Caco-2 (cell line): Measurements from ENCODE around the gene BAG3. TPM values are rescaled to one million over a fixed set of nuclear protein-coding genes. Genes with fewer than 3 reads are reported as not detected.

Source experiments
- BruUV-seq: library from RNA; stranded (reverse); fragments of 400-500 nt; replicated peaks from 2 replicates; lab custom pipeline; 2021; lab: Mats Ljungman, UMichigan
- CTCF ChIA-PET: fragments of 300-600 bp; sonication (Branson Sonifier 250); formaldehyde crosslinking; loops from one replicate; lab custom pipeline; 2022; ENCODE audit warnings: antibody characterized with exemption; lab: Charles Lee
- POLR2A ChIA-PET: fragments of 300-600 bp; sonication (Branson Sonifier 250); formaldehyde crosslinking; loops from one replicate; lab custom pipeline; 2022; ENCODE audit warnings: antibody characterized with exemption; lab: Charles Lee
- DNase-seq, 2 experiments: peaks; one replicate each; pipeline versions ENCODE4 v3.0.0 to v3.0.0-alpha.2; 2020 to 2022
- H3K27me3 ChIP-seq: replicated peaks from 2 replicates; pipeline ENCODE4 v1.6.0; 2011; ENCODE audit warnings: low read length; ENCODE audit not compliant: control insufficient read depth, insufficient read depth
- H3K36me3 ChIP-seq: 2 replicates; pipeline ENCODE4 v1.5.1; 2011; ENCODE audit warnings: low read length; ENCODE audit not compliant: control insufficient read depth, insufficient read depth
- H3K4me1 ChIP-seq: fragments of 250-450 bp; sonication (Bioruptor Pico); 2 replicates; pipeline ENCODE4 v1.5.1; 2020; ENCODE audit warnings: mild to moderate bottlenecking
- H3K4me3 ChIP-seq: 2 replicates; pipeline ENCODE4 v1.5.1; 2011; ENCODE audit warnings: low read depth, mild to moderate bottlenecking, control low read depth, low read length
- H3K9me3 ChIP-seq: fragments of 250-450 bp; sonication (Bioruptor Pico); 2 replicates; pipeline ENCODE4 v1.5.1; 2020; ENCODE audit warnings: mild to moderate bottlenecking, moderate library complexity
- H3K27ac Mint-ChIP-seq: one replicate; pipeline ENCODE4 v1.8.0; 2022; ENCODE audit warnings: mixed read lengths; ENCODE audit not compliant: unreplicated experiment
- H3K27me3 Mint-ChIP-seq: one replicate; pipeline ENCODE4 v1.8.0; 2022; ENCODE audit warnings: mixed read lengths; ENCODE audit not compliant: insufficient read depth, unreplicated experiment
- H3K36me3 Mint-ChIP-seq: one replicate; pipeline ENCODE4 v1.8.0; 2022; ENCODE audit warnings: mild to moderate bottlenecking, mixed read lengths; ENCODE audit not compliant: insufficient read depth, unreplicated experiment
- H3K4me1 Mint-ChIP-seq: one replicate; pipeline ENCODE4 v1.8.0; 2022; ENCODE audit warnings: low read depth, mixed read lengths; ENCODE audit not compliant: unreplicated experiment
- H3K4me3 Mint-ChIP-seq: one replicate; pipeline ENCODE4 v1.8.0; 2022; ENCODE audit warnings: mild to moderate bottlenecking, moderate library complexity, mixed read lengths; ENCODE audit not compliant: unreplicated experiment
- H3K9me3 Mint-ChIP-seq: one replicate; pipeline ENCODE4 v1.8.0; 2022; ENCODE audit warnings: mixed read lengths; ENCODE audit not compliant: unreplicated experiment
- CTCF ChIP-seq, 2 experiments: fragments of 200-600 bp in 1 of 2; IDR thresholded peaks; 1 replicate in 1 of 2; 2 replicates in 1 of 2; pipeline versions ENCODE4 v1.5.1 to v1.8.0; 2011 to 2022; ENCODE audit warnings: antibody characterized with exemption in 1 of 2, control low read depth in 1 of 2, inconsistent platforms in 1 of 2, low read depth in 1 of 2, low read length in 1 of 2, mild to moderate bottlenecking in 1 of 2, moderate library complexity in 1 of 2; ENCODE audit not compliant: insufficient read depth in 1 of 2, severe bottlenecking in 1 of 2, unreplicated experiment in 1 of 2
- intact Hi-C: fragments of 100-400 bp; cut with micrococcal nuclease; formaldehyde crosslinking; loops from one replicate; pipeline ENCODE4 v1.10.0; 2022; ENCODE audit not compliant: unreplicated experiment
- total RNA-seq: library from RNA; stranded (reverse); gene quantifications from 2 replicates; pipeline ENCODE4 v1.2.3, GENCODE V29; 2022

The BAG3 gene
- total RNA-seq, 1 experiment from 2014 or later, result 30.7 TPM

DNA sequence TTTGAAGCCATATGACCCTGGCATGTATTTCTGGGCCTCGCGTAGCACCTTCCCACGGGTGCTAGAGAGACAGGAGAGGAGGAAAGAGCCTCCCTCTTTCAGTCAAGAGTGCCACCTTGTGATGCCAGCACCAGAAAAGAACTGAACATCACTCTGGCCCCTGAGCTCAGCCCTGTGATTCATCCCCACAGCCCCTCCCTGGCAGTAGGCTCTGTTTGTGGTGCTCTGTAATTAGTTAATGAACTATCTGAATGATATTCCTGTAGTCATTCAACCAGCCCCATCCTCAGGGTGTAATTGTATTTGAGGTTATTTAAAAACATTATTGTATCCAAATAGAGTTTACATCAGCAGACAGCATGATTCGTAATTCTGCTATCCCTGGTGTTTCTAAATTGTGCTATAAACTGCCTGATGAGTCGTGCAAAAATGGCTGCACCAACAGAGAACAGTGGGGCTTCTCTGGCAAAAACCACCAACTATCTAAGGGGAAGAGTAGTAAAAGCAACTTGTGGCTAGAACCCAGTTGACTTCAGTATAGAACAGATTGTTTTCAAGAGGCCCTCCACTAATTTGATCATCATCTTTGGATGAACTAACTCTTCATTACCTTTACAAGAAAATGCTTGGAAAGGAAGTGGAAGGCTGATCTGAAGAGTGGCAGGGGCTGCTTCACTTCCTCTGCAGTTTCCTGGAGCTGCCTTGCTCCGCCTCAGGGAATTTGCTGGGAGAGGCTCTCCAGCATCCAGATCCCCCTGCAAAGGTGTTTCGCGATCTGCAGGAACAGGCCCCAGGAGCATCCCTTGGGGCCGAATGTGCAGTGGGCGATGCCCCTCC lies 30.7 kb upstream of the BAG3 start:
- Histone ChIP-seq H3K36me3 (no peaks in the 10 kb centered on the region), H3K4me1 (peaks cover 7% of the 10 kb centered on the region), H3K27me3 (no peaks in the 10 kb centered on the region), H3K9me3 (no peaks in the 10 kb centered on the region), H3K4me3 (no peak overlapping the region)
- Mint-ChIP-seq H3K27ac (no peak overlapping the region), H3K4me3 (no peak overlapping the region), H3K27me3 (no peaks in the 10 kb centered on the region), H3K36me3 (no peaks in the 10 kb centered on the region), H3K9me3 (no peaks in the 10 kb centered on the region), H3K4me1 (no peaks in the 10 kb centered on the region)
- intact Hi-C loops, result no loop called here
- CTCF ChIA-PET, result no interaction called here
- DNase-seq, result no peak
- no TSS peak for BruUV-seq
- no peak for TF ChIP-seq CTCF (IDR thresholded peaks at IDR 0.05; ENCODE audit: insufficient read depth in 1 of 2, low read depth in 1 of 2, low read length in 1 of 2, severe bottlenecking in 1 of 2, unreplicated experiment in 1 of 2)
- POLR2A ChIA-PET, result no interaction called here

- Histone ChIP-seq H3K27me3 (no peaks in the 10 kb centered on the region), H3K4me1 (peaks cover 7% of the 10 kb centered on the region), H3K36me3 (no peaks in the 10 kb centered on the region), H3K9me3 (no peaks in the 10 kb centered on the region), H3K4me3 (no peak overlapping the region)
- CTCF ChIA-PET, result no interaction called here
- H3K36me3 Mint-ChIP-seq, result no peaks in the 10 kb centered on the region
- POLR2A ChIA-PET, result no interaction called here
- no peaks in the 10 kb centered on the region for H3K9me3 Mint-ChIP-seq
- H3K27ac Mint-ChIP-seq, result no peak overlapping the region
- H3K4me3 Mint-ChIP-seq, result no peak overlapping the region
- H3K27me3 Mint-ChIP-seq, result no peaks in the 10 kb centered on the region
- DNase-seq, result no peak
- intact Hi-C loops, result no loop called here
- no peak for TF ChIP-seq CTCF (IDR thresholded peaks at IDR 0.05; ENCODE audit: insufficient read depth in 1 of 2, low read depth in 1 of 2, low read length in 1 of 2, severe bottlenecking in 1 of 2, unreplicated experiment in 1 of 2)
- H3K4me1 Mint-ChIP-seq, result no peaks in the 10 kb centered on the region
- no TSS peak for BruUV-seq
Measured at GRCh38 chr10:119621078-119621384, 30.1 kb upstream of the BAG3 start.

DNA sequence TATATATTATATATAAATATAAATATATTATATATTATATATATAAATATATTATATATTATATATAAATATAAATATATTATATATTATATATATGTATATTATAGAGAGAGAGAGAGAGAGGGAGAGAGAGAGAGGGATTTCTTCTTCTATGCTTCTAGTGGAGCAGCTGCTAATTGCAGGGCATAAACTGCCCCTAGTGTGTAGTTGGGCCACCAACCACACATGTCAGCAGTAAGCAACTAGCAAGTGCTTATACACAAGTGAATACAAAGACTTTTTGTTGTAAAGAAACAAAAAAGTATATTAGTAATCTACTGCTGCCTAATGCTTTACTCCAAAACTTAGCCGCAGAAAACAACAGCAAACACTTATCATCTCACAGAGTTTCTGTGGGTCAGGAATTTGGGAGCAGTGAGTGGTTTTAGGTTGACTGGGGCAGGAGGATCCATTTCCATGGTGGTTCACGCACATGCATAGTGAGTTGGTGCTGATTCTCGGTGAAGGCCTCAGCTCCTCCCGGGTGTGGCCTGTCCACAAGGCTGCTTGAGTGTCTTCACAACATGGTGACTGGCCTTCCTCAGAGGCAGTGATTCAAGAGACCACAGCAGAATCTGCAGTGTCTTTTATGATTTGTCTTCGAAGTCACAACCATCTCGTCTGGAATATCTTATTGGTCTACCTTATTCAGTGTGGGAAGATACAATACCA lies 25.5 kb upstream of the BAG3 start:
- TF ChIP-seq CTCF (IDR thresholded peaks at IDR 0.05; ENCODE audit: insufficient read depth in 1 of 2, low read depth in 1 of 2, low read length in 1 of 2, severe bottlenecking in 1 of 2, unreplicated experiment in 1 of 2), result peak in 1 of 2 experiments; percentile 2
- Mint-ChIP-seq H3K4me1 (no peaks in the 10 kb centered on the region), H3K27ac (no peak overlapping the region), H3K27me3 (no peaks in the 10 kb centered on the region), H3K4me3 (no peak overlapping the region), H3K9me3 (no peaks in the 10 kb centered on the region), H3K36me3 (no peaks in the 10 kb centered on the region)
- intact Hi-C loops, result no loop called here
- Histone ChIP-seq H3K9me3 (no peaks in the 10 kb centered on the region), H3K4me3 (no peak overlapping the region), H3K27me3 (no peaks in the 10 kb centered on the region), H3K4me1 (peaks cover 5% of the 10 kb centered on the region; the same call in 1 of the 2 replicates), H3K36me3 (no peaks in the 10 kb centered on the region)
- POLR2A ChIA-PET, result no interaction called here
- CTCF ChIA-PET, result no interaction called here
- DNase-seq, result no peak
- BruUV-seq, result no TSS peak
